GM18870 (cell line): ENCODE data around the gene CKAP2.
A peak's percentile ranks its signal among the peaks of the same experiment; 100 is the strongest.
"Not testable (repeated sequence)": the region's sequence is repeated elsewhere in the genome, so short reads cannot be mapped to it uniquely, and the experiment has no call there.

Experiments used
- ATAC-seq: cut with Tn5 transposase; IDR thresholded peaks from one replicate; pipeline ENCODE4 v1.9.1; 2021; ENCODE audit warnings: moderate library complexity; ENCODE audit not compliant: unreplicated experiment

Gene CKAP2

GRCh38 chr13:52451135-52451804 is 4.0 kb upstream of the CKAP2 start:
- no peak for ATAC-seq

DNA sequence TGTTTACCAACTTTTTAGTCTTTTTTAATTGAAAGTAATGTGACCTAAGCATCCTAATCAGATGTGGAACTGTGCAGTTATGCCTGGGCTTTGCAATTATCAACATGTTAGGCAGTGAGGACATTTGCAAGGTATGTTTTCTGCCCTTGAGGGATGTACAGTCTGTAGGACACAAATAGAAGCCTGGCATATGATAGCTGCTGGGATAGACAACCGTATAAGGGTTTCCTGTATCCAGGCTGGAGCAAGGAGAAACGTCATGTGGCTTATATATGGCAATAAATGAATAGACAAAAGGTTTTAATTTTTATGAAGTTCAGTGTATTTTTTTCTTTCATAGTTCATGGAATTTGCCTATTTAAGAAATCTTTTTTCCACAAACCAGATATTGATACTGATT is 2.8 kb upstream of the CKAP2 start:
- no peak for ATAC-seq

DNA sequence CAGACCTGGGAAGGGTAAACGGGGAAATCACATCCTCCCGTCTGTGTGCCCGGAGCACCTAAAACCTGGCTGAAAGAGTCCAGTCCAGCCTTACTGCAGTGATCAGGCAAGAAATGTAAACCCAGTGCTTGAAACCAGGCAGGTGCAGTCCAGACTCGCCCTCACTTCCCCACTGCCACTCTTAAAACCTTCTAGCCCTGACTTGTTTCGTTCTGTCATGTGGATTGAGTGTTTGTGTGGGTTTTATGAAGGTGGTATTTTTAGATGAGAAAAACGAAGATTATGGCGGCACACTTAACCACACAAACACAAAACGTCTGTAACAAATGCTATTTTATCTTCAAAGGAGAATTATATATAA is 839 bp upstream of the CKAP2 start:
- peak; percentile 33 for ATAC-seq

DNA sequence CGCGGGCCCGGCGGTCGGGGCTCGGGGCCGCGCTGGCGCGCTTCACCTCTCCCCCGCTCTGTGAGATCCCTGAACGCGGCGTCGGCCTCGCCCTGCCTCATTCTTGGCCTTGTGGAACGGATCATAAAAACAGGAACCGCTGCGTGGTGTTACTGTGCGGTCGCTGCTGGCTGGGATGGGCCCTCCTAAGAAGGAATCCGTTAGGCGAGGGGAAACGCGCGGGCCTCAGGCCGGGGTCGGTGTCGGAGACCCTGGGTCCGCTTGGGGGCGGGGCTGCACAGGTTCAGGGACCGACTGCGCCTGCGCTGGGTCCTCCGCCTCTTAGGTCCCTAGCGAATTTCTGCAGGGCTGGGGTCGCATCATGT is 381 bp downstream of the CKAP2 start:
- peak; percentile 18 for ATAC-seq

GRCh38 chr13:52459668-52460067 is 4.4 kb downstream of the CKAP2 start:
- ATAC-seq: no peak

GRCh38 chr13:52461265-52461664 is 6.0 kb downstream of the CKAP2 start:
- no peak for ATAC-seq

- ATAC-seq: no peak
Measured at GRCh38 chr13:52463526-52463925, 8.2 kb downstream of the CKAP2 start.

DNA sequence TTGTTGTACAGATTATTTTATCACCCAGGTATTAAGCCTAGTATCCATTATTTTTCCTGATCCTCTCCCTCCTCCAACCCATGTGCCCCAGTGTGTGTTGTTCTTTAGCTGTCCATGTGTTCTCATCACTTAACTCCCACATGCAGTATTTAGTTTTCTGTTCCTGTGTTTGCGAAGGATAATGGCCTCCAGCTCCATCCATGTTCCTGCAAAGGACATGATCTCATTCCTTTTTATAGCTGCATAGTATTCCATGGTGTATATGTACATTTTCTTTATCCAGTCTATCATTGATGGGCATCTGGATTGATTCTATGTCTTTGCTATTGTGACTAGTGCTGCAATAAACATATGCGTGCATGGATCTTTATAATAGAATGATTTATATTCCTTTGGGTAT is 13.2 kb downstream of the CKAP2 start:
- not testable (repeated sequence) for ATAC-seq

- not testable (repeated sequence) for ATAC-seq
Measured at GRCh38 chr13:52480677-52481428, 25.6 kb downstream of the CKAP2 start.

DNA sequence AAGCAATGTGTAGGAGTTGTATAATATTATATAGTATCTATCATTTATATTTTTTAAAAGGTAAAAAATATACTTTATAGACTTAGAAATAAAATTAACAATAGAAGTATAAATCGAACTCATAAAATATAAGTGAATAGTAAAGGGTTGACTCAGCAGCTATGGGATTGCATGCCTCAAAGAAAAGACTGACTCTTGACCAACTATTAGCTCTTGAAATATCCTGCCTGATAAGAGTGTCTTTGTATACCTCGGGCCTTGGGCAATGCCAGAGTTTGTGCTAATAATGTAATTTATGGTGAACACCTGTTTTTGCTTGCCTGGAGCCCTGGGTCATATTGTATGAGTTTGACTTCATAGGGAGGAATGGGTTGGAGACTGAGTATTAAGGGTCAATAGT is 31.8 kb downstream of the CKAP2 start:
- ATAC-seq: not testable (repeated sequence)

DNA sequence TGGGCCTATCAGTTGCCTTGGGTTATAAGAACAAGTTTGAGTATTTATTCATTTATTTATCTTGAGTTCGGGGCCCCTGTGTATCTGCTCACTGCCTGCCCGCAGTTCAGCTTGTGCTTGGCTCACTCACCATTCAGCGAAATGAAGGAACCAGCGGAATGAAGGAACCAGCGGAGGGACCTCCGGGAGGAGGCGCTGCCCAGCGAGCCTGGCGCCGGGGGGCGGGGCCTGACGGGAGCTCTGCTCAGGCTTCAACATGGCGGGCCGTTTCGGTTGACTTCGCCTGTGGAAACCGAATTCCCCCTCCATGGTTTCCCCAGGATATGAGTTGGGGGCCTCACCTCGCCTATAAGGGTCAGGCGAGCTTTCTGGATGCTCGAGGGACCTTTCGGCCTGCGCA is 33.5 kb downstream of the CKAP2 start:
- not testable (repeated sequence) for ATAC-seq

GRCh38 chr13:52491015-52491414 is 35.7 kb downstream of the CKAP2 start:
- ATAC-seq: not testable (repeated sequence)

- not testable (repeated sequence) for ATAC-seq
Measured at GRCh38 chr13:52494241-52494640, 39.0 kb downstream of the CKAP2 start.

GRCh38 chr13:52497979-52498378 is 42.7 kb downstream of the CKAP2 start:
- peak; percentile 60 for ATAC-seq

DNA sequence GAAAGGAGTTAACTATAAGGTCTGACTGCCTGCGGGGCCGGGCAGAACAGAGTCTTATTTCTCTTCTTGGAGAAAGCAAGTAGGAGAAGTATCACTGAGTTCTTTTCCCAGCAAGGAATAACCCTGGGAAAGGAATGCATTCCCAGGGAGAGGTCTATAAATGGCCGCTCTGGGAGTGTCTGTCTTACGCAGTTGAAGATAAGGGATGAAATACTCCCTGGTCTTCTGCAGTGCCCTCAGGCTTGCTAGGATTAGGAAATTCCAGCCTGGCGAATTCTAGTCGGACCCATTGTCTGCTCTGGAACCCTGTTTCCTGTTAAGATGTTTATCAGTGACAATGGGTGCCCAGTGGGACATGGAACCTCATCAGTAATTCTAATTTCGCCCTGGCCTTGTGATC is 47.0 kb downstream of the CKAP2 start:
- not testable (repeated sequence) for ATAC-seq

DNA sequence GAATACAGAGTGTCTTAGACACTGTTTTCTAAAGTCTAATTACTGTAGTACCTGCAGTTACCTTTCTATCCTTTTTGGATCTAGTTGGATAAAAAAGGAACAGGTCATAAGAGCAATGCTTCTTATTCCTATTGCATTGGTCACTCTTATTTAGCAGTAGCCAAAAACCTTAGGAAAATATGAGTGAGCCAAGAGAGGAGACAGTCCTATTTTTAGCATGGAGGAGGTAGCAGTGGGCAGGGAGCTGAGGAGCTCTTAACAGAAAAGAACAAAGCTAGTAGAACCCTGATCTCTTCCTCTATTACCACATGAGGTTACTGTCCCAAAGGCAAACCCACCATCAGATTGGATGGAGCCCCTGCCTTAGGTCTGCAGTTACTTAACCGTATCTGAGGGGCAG is 50.6 kb downstream of the CKAP2 start:
- ATAC-seq: not testable (repeated sequence)

- not testable (repeated sequence) for ATAC-seq
Measured at GRCh38 chr13:52509532-52509931, 54.3 kb downstream of the CKAP2 start.

DNA sequence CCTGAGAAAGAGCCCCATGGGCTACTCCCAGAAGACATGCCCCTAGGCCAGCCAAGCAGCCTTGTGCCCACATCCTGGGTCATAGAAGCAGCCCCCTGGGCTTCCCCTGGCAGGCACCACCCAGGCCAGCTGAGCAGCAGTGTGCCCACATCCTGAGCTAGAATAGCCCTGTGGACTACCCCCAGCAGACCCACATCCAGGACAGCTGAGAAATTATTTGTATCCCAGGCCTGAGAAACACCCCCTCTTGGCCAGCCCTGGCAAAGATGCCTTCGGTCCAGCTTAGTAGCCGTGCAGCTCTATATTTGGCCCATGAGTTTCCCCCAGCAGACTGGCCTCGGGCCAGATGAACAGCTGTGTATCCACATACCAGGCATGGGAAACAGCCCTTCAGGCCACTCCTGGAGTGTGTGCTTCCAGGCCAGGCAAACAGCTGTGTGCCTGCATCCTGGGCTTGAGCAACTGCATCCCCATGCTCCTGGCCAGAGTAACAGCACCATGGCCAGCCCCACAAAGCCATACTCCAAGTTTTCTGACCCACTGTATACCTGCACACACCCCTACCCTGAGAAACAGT is 55.0 kb downstream of the CKAP2 start:
- not testable (repeated sequence) for ATAC-seq

DNA sequence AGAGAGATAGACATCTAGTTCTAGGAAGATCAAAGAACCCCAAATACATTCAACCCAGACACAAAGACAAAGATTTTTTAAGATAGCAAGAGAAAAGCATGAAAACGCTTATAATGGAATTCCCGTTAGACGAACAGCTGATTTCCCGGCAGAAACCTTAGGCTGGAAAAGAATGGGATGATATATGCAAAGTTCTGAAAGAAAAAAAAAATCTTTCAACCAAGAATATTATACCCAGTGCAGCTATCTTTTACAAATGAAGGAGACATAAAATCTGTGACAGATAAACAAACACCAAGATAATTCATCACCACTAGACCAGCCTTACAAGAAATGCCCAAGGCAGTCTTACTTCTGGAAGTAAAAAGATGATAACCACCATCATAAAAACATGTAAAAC is 56.3 kb downstream of the CKAP2 start:
- not testable (repeated sequence) for ATAC-seq

GRCh38 chr13:52513957-52514596 is 58.8 kb downstream of the CKAP2 start:
- not testable (repeated sequence) for ATAC-seq

GRCh38 chr13:52523323-52523722 is 68.0 kb downstream of the CKAP2 start:
- ATAC-seq: not testable (repeated sequence)
